ENCODE measurements around the gene TRIM29.

- TF ChIP-seq CTCF (IDR thresholded peaks at IDR 0.05): no peak
- TF ChIP-seq POLR2A (IDR thresholded peaks at IDR 0.05): no peak
Measured at GRCh38 chr11:120160436-120160835, 22.5 kb upstream of the TRIM29 start.
